Measurements from ENCODE around the gene LDLRAP1.
A peak's percentile ranks its signal among the peaks of the same experiment; 100 is the strongest.

LDLRAP1 gene

GRCh38 chr1:25517476-25518394 lies 25.7 kb upstream of the LDLRAP1 start:
- no peaks in the 10 kb centered on the region for H3K9me3 Mint-ChIP-seq
- H3K36me3 Mint-ChIP-seq (ENCODE audit: low read depth): no peaks in the 10 kb centered on the region
- H3K27ac Mint-ChIP-seq: no peak overlapping the region
- H3K4me1 Mint-ChIP-seq (ENCODE audit: low read depth): peaks cover 3% of the 10 kb centered on the region
- no peak overlapping the region for H3K4me3 Mint-ChIP-seq
- H3K27me3 Mint-ChIP-seq: no peaks in the 10 kb centered on the region

- no peaks in the 10 kb centered on the region for H3K36me3 Mint-ChIP-seq (ENCODE audit: low read depth)
- no peaks in the 10 kb centered on the region for H3K27me3 Mint-ChIP-seq
- no peak overlapping the region for H3K27ac Mint-ChIP-seq
- no peaks in the 10 kb centered on the region for H3K9me3 Mint-ChIP-seq
- H3K4me3 Mint-ChIP-seq: no peak overlapping the region
- H3K4me1 Mint-ChIP-seq (ENCODE audit: low read depth): peaks cover 3% of the 10 kb centered on the region
Observed at GRCh38 chr1:25519624-25520023, 23.8 kb upstream of the LDLRAP1 start.

- Mint-ChIP-seq H3K9me3 (peaks cover 5% of the 10 kb centered on the region), H3K27me3 (no peaks in the 10 kb centered on the region), H3K4me1 (ENCODE audit: low read depth) (peaks cover 3% of the 10 kb centered on the region), H3K4me3 (no peak overlapping the region), H3K27ac (no peak overlapping the region), H3K36me3 (ENCODE audit: low read depth) (no peaks in the 10 kb centered on the region)
Observed at GRCh38 chr1:25520446-25521061, 22.9 kb upstream of the LDLRAP1 start.

GRCh38 chr1:25522031-25522655 lies 21.3 kb upstream of the LDLRAP1 start:
- Mint-ChIP-seq H3K27ac (no peak overlapping the region), H3K36me3 (ENCODE audit: low read depth) (no peaks in the 10 kb centered on the region), H3K4me1 (ENCODE audit: low read depth) (peaks cover 3% of the 10 kb centered on the region), H3K27me3 (no peaks in the 10 kb centered on the region), H3K9me3 (peaks cover 6% of the 10 kb centered on the region), H3K4me3 (no peak overlapping the region)

- peaks cover 6% of the 10 kb centered on the region for H3K9me3 Mint-ChIP-seq
- no peak overlapping the region for H3K4me3 Mint-ChIP-seq
- no peak overlapping the region for H3K27ac Mint-ChIP-seq
- no peaks in the 10 kb centered on the region for H3K36me3 Mint-ChIP-seq (ENCODE audit: low read depth)
- H3K27me3 Mint-ChIP-seq: no peaks in the 10 kb centered on the region
- peaks cover 3% of the 10 kb centered on the region for H3K4me1 Mint-ChIP-seq (ENCODE audit: low read depth)
Observed at GRCh38 chr1:25523542-25523941, 19.9 kb upstream of the LDLRAP1 start.

- Mint-ChIP-seq H3K27ac (no peak overlapping the region), H3K4me3 (no peak overlapping the region), H3K36me3 (ENCODE audit: low read depth) (no peaks in the 10 kb centered on the region), H3K4me1 (ENCODE audit: low read depth) (peaks cover 3% of the 10 kb centered on the region), H3K9me3 (peaks cover 10% of the 10 kb centered on the region), H3K27me3 (no peaks in the 10 kb centered on the region)
Observed at GRCh38 chr1:25524568-25525360, 18.6 kb upstream of the LDLRAP1 start.

- Mint-ChIP-seq H3K36me3 (ENCODE audit: low read depth) (no peaks in the 10 kb centered on the region), H3K27me3 (no peaks in the 10 kb centered on the region), H3K4me1 (ENCODE audit: low read depth) (peaks cover 3% of the 10 kb centered on the region), H3K27ac (no peak overlapping the region), H3K4me3 (no peak overlapping the region), H3K9me3 (peaks cover 10% of the 10 kb centered on the region)
Observed at GRCh38 chr1:25525361-25525688, 18.1 kb upstream of the LDLRAP1 start.

GRCh38 chr1:25526753-25527152 lies 16.7 kb upstream of the LDLRAP1 start:
- no peak overlapping the region for H3K27ac Mint-ChIP-seq
- no peak overlapping the region for H3K4me3 Mint-ChIP-seq
- no peaks in the 10 kb centered on the region for H3K4me1 Mint-ChIP-seq (ENCODE audit: low read depth)
- no peaks in the 10 kb centered on the region for H3K27me3 Mint-ChIP-seq
- peaks cover 10% of the 10 kb centered on the region for H3K9me3 Mint-ChIP-seq
- H3K36me3 Mint-ChIP-seq (ENCODE audit: low read depth): no peaks in the 10 kb centered on the region

GRCh38 chr1:25527226-25527846 lies 16.1 kb upstream of the LDLRAP1 start:
- Mint-ChIP-seq H3K27ac (no peak overlapping the region), H3K9me3 (peaks cover 10% of the 10 kb centered on the region), H3K27me3 (no peaks in the 10 kb centered on the region), H3K4me3 (no peak overlapping the region), H3K36me3 (ENCODE audit: low read depth) (no peaks in the 10 kb centered on the region), H3K4me1 (ENCODE audit: low read depth) (no peaks in the 10 kb centered on the region)

- Mint-ChIP-seq H3K27ac (no peak overlapping the region), H3K36me3 (ENCODE audit: low read depth) (no peaks in the 10 kb centered on the region), H3K4me3 (no peak overlapping the region), H3K27me3 (no peaks in the 10 kb centered on the region), H3K9me3 (peaks cover 10% of the 10 kb centered on the region), H3K4me1 (ENCODE audit: low read depth) (no peaks in the 10 kb centered on the region)
Observed at GRCh38 chr1:25527946-25528595, 15.3 kb upstream of the LDLRAP1 start.

- Mint-ChIP-seq H3K4me3 (no peak overlapping the region), H3K4me1 (ENCODE audit: low read depth) (no peaks in the 10 kb centered on the region), H3K36me3 (ENCODE audit: low read depth) (no peaks in the 10 kb centered on the region), H3K9me3 (peaks cover 10% of the 10 kb centered on the region), H3K27ac (peak overlapping the region; percentile 38), H3K27me3 (no peaks in the 10 kb centered on the region)
Observed at GRCh38 chr1:25528881-25529517, 14.4 kb upstream of the LDLRAP1 start.

- H3K27me3 Mint-ChIP-seq: no peaks in the 10 kb centered on the region
- H3K27ac Mint-ChIP-seq: no peak overlapping the region
- no peaks in the 10 kb centered on the region for H3K36me3 Mint-ChIP-seq (ENCODE audit: low read depth)
- peaks cover 10% of the 10 kb centered on the region for H3K9me3 Mint-ChIP-seq
- H3K4me3 Mint-ChIP-seq: no peak overlapping the region
- H3K4me1 Mint-ChIP-seq (ENCODE audit: low read depth): no peaks in the 10 kb centered on the region
Observed at GRCh38 chr1:25529518-25530185, 13.8 kb upstream of the LDLRAP1 start.
